ENCODE measurements around the gene ATP1A2. TPM values are rescaled to one million over a fixed set of nuclear protein-coding genes. Genes with fewer than 3 reads are reported as not detected.
"Not testable (repeated sequence)": the region's sequence is repeated elsewhere in the genome, so short reads cannot be mapped to it uniquely, and the experiment has no call there.

ATP1A2 gene
- polyA plus RNA-seq, 3 donors: 4.5 to 5.1 (median 5.0) TPM

DNA sequence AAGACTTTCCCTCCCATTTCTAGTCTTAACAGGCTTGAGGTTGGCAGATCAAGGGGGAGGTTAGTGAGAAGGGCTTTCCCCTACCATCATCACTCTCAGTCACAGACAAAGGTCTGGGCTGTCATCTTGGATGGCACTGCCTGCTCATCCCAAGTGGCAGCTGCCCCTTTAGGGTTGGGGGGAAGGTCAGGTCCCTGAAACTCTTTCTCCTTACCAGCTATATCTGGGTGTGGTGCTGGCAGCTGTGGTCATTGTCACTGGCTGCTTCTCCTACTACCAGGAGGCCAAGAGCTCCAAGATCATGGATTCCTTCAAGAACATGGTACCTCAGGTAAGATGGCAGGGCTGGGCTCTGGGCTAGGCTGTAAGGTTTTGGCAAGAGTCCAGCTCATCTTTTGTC, 8.2 kb downstream of the ATP1A2 start:
- no peak for DNase-seq

- DNase-seq: no peak
Observed at GRCh38 chr1:160124705-160125478, 9.3 kb downstream of the ATP1A2 start.

- no peak for DNase-seq
Observed at GRCh38 chr1:160125746-160126145, 10.2 kb downstream of the ATP1A2 start.

- DNase-seq: not testable (repeated sequence)
Observed at GRCh38 chr1:160126342-160126741, 10.8 kb downstream of the ATP1A2 start.

DNA sequence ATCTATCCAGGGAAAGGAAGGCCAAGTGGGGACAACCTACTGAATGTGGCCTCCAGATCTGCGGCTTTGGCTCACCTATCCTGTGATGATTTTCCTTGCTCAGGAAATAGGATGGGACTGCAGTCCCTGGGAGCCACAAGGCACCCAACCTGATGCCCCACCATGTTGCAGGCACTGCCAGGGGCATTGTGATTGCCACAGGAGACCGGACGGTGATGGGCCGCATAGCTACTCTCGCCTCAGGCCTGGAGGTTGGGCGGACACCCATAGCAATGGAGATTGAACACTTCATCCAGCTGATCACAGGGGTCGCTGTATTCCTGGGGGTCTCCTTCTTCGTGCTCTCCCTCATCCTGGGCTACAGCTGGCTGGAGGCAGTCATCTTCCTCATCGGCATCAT, 11.8 kb downstream of the ATP1A2 start:
- DNase-seq: no peak

DNA sequence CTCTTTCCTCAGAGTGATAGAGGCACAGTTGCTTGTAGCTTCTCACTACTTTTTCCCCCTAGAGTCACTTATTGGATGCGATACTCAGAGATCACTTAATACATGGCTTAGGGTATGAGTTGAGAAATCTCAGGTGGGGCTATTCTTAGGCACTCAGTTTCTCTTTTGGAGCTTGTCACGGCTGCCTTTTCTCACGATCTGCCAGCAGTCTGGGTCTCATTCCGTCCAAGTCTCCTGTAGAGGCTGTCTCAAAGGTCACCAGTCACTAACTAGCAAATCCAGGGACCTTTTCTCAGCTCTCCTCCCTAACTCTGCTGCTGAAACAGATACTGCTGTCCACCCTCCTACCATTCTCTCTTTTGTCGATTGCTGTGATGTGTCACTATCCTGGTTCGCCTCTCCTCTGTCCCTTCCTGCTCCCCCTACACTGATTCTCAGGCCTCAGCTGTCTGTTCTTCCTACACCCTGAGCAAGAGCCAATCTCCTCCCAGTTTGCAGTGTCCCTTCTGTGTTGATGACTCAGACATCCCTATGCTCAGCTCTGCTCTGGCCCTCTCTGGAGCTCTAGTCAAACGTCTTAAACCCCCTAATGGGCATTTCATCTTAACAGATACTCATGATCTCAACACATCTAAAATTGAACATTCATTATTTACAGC, 12.4 kb downstream of the ATP1A2 start:
- DNase-seq: no peak

DNA sequence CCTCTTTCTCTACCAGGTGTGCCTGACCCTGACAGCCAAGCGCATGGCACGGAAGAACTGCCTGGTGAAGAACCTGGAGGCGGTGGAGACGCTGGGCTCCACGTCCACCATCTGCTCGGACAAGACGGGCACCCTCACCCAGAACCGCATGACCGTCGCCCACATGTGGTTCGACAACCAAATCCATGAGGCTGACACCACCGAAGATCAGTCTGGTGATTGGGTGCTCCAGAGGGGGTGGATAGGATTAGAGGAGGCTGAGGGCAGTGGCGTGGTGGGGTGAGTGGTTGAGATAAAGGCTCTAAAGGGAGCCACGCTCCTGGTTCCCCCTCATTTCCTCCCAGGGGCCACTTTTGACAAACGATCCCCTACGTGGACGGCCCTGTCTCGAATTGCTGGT, 13.1 kb downstream of the ATP1A2 start:
- no peak for DNase-seq

DNA sequence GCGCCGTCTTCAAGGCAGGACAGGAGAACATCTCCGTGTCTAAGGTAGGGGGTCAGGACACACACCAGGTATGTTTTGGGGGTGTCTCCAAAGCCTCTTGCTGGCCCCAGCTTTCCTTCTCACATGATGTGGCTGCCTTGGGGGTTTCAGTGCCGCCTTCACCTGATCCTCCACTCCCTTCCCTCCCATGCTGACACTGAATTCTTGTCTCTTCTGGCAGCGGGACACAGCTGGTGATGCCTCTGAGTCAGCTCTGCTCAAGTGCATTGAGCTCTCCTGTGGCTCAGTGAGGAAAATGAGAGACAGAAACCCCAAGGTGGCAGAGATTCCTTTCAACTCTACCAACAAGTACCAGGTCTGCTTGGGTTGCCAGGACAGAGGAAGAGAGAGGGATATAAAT, 13.5 kb downstream of the ATP1A2 start:
- DNase-seq: no peak

- no peak for DNase-seq
Observed at GRCh38 chr1:160129558-160129957, 14.0 kb downstream of the ATP1A2 start.

- no peak for DNase-seq
Observed at GRCh38 chr1:160129966-160130365, 14.4 kb downstream of the ATP1A2 start.

DNA sequence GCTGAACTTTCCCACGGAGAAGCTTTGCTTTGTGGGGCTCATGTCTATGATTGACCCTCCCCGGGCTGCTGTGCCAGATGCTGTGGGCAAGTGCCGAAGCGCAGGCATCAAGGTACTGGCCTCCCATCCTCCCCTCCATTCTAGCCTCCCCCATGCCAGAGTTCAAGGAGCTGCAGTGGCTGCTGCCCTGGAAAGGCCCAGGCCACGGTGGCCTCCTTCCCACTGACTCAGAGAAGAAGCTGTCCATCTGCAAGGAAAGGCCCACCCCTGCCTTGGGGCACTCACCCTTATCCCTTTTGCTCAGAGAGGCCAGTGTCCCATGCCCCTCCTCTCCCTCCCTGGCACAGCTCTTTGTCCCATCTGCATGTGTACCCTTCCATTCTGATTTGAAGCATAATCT, 14.9 kb downstream of the ATP1A2 start:
- DNase-seq: no peak

- DNase-seq: no peak
Observed at GRCh38 chr1:160130939-160131338, 15.4 kb downstream of the ATP1A2 start.

GRCh38 chr1:160131803-160132565, 16.4 kb downstream of the ATP1A2 start:
- DNase-seq: no peak

DNA sequence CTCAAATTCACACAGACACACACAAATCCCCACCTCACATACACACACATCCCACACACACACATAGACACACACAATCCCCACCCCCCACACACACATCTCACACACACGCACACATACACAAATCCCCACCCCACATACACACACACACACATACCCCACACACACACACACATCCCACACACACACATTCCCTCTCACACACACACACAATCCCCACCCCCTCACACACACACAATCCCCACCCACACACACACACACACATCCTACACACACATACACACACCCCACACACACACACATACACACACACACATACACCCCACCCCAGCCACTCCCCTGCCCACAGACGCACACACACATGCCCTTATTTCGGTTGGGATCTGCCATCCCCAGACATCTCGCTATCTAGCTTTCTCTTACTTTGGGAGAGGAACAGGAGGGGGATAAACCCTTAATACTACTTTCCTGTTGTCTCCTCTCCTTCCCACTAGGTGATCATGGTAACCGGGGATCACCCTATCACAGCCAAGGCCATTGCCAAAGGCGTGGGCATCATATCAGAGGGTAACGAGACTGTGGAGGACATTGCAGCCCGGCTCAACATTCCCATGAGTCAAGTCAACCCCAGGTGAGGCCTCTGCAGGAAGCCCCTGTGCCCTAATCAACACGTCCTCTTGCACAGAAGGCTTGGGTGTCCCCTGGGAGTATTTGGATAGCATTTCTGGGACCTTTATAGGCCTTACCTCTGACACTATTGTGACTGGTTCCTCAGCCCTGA, 18.6 kb downstream of the ATP1A2 start:
- no peak for DNase-seq

DNA sequence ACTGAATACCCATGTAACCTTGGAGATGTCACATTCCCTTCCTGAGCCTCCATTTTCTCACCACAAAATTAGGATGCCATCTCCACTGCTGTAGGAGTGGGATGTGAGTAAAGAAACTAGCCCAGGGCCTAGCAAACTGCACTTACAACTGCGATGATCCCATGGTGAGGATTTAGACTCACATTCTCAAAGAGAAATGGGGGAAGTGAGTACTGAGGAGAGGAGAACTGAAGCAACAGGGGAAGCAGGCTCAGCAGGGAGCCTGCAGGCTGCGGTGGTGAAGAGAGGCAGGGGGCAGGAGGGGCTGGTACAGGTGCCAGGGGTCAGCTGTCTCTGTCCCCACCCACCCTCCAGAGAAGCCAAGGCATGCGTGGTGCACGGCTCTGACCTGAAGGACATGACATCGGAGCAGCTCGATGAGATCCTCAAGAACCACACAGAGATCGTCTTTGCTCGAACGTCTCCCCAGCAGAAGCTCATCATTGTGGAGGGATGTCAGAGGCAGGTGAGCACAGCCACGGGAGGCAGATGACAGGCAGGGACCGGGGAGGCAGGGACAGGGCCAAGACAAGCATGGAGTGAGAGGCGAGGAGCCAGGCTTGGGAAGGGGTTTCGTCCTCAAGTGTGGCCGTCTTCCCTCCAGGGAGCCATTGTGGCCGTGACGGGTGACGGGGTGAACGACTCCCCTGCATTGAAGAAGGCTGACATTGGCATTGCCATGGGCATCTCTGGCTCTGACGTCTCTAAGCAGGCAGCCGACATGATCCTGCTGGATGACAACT, 19.4 kb downstream of the ATP1A2 start:
- DNase-seq: no peak

- no peak for DNase-seq
Observed at GRCh38 chr1:160136121-160136925, 20.8 kb downstream of the ATP1A2 start.

- DNase-seq: no peak
Observed at GRCh38 chr1:160136926-160137200, 21.3 kb downstream of the ATP1A2 start.

DNA sequence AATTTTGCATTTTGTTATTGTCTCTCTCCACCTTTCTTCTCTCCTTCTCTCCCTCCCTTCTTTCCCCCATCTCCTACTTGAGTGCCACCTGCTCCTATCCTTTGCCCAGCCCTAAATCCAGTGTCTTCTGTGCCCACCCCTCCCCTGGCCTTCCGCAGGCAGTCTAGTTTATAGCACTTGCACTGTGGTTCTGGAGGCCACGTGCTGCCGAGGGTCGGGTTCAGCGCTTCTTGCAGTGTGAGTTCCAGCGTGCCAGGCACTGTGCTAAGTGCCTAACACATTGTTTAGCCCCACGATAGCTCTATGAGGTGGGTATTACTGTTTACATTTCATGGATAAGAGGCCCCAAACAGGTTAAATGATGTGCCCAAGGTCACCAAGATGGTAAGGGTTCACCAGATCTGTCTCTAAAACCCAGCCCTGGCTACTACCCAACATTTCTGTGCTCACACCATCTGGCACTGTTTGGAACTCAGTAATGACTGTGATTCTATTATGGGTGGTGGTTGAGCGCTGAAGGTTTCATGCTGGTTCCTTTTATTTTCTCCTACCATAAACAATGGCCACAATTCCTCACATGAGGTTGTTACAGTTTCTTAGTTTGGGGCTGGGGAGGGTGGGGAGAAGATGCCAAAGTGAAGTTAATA, 21.8 kb downstream of the ATP1A2 start:
- no peak for DNase-seq

- no peak for DNase-seq
Observed at GRCh38 chr1:160139840-160140239, 24.3 kb downstream of the ATP1A2 start.

GRCh38 chr1:160143695-160144094, 28.1 kb downstream of the ATP1A2 start:
- no peak for DNase-seq
